GM19395 (cell line): ENCODE results near the gene RTN4IP1.
"Not testable (repeated sequence)": the region's sequence is repeated elsewhere in the genome, so short reads cannot be mapped to it uniquely, and the experiment has no call there.

Experiments used
- ATAC-seq: cut with Tn5 transposase; IDR thresholded peaks from one replicate; pipeline ENCODE4 v1.9.1; 2021; ENCODE audit warnings: mild to moderate bottlenecking, moderate library complexity; ENCODE audit not compliant: unreplicated experiment

Gene RTN4IP1

DNA sequence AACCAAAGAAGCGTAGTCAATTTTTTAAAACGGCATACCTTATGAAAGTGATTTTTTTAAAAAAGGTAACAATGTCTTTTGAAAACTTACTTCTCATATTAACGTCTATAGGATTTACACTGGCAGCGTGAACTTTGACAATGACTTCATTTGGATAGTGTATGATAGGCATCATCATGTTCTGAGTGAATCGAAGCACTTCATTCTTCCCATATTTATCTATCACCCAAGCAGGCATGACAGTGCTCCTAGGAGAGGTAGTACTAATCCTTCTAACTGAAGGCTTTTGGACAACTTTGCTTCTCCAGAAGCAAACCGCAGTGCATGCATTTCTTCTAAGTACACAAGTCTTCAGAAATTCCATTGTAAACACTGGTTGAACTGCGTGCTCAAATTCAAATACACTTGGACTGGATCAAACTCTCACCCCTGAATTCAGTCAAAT, 618 bp downstream of the RTN4IP1 start:
- ATAC-seq = peak; percentile 9

GRCh38 chr6:106627760-106628159, 1.5 kb downstream of the RTN4IP1 start:
- not testable (repeated sequence) for ATAC-seq

DNA sequence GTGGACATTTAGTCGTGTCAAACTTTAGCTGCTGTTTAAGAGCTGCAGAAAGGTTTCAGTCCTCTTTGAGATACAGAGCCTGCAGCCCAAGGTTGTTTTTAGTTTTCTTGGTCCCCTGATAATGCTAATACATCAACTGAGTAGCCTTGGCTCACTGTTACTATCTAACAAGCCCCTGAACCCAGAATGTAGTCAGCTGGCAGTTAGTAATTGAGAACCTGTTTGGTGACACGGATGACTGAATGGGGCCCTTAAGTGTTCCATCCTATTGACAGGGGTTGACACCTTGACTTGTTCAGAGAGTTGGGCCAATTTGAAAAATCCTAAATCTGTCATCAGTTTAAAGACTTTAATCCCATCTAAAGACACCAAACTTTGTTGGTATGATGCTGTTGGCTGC, 2.8 kb downstream of the RTN4IP1 start:
- peak; percentile 47 for ATAC-seq

GRCh38 chr6:106623039-106623438, 6.3 kb downstream of the RTN4IP1 start:
- no peak for ATAC-seq

GRCh38 chr6:106622412-106622811, 6.9 kb downstream of the RTN4IP1 start:
- no peak for ATAC-seq

DNA sequence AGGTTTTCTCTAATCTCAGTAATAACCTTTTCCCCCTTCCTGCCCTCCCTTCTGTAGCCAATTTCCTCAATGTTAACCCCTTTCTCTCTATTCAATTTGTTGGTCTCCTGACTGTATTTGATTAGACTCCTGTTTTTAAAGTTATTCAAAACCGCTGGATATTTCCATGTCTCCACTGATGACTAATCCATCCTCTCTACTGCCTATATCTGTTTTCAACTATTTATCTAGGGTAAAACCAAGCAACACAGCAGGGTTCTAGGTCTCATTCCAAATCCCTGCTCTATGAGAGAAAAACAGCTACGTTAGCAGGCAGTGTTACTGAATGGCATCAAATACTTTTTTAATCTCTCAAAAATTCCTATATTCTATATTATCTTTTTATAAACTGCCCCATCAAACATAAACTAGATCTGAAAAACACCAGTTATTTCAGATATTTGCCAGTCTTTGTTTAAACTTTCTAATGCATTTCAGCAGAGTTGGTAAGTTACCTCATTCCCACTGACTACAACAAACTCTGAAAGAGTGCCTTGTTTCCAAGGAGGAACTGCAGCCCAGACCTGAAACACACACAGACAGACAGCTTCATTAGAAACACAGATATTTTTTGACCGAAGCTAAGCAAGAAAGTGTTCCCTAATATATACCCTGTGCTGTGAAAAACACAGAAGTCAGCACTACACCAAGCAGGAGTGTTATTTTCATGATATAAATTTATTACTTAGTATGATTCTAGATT, 8.2 kb downstream of the RTN4IP1 start:
- no peak for ATAC-seq

GRCh38 chr6:106619223-106619622, 10.1 kb downstream of the RTN4IP1 start:
- no peak for ATAC-seq

GRCh38 chr6:106618324-106618723, 11.0 kb downstream of the RTN4IP1 start:
- ATAC-seq = no peak

DNA sequence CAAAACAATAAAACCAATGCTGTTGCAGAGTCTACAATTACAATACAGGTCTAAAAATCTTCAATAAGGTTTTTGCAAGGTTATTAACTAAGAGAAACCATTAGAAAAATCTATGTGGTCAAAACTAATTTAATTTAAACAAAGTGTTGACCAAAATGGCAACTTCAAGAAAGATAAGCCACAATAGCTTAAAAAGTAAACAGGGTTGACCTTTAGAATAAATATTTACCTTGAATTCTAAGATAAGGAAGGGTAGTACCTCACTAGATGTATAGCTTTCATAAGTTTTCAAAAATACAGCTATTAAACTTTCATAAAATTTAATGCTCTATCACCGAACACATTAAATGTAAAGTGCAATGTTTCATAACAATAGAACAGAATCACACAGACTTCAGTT, 11.4 kb downstream of the RTN4IP1 start:
- no peak for ATAC-seq

GRCh38 chr6:106617302-106617701, 12.0 kb downstream of the RTN4IP1 start:
- ATAC-seq = peak; percentile 70

DNA sequence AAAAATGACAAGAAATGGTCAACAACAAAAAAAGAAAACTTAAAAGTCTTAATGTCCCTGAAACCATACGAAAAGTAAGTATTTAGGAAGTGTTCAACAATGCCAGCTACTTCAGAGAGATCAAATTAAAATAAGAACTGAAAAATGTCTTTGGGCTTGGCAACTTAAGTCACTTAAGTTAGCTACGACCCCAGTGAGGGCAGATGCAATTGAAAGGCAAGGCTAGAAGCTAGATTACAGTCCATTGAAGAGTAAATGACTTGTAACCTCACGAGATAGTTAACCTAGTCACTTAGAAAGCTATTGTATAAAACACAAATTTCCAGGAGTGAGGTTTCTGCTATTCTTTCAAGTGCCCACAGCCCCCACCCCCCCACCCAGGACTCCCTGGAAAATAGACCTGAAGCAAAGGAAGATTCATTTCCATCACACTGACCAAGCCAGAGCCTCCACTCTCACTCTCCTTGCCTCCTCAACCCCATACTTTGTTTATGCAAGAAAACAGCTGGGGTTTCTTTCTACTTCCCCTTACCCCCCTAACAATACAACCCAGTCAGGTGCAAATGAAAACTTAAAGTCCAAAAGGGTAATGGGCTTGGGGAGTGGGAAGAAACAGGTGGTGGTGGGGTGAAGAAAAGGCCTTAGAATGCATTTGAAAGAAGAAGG, 14.6 kb downstream of the RTN4IP1 start:
- no peak for ATAC-seq

- ATAC-seq = no peak
These were observed 15.1 kb downstream of the RTN4IP1 start for GRCh38 chr6:106614166-106614565.

GRCh38 chr6:106613590-106613989, 15.7 kb downstream of the RTN4IP1 start:
- no peak for ATAC-seq

DNA sequence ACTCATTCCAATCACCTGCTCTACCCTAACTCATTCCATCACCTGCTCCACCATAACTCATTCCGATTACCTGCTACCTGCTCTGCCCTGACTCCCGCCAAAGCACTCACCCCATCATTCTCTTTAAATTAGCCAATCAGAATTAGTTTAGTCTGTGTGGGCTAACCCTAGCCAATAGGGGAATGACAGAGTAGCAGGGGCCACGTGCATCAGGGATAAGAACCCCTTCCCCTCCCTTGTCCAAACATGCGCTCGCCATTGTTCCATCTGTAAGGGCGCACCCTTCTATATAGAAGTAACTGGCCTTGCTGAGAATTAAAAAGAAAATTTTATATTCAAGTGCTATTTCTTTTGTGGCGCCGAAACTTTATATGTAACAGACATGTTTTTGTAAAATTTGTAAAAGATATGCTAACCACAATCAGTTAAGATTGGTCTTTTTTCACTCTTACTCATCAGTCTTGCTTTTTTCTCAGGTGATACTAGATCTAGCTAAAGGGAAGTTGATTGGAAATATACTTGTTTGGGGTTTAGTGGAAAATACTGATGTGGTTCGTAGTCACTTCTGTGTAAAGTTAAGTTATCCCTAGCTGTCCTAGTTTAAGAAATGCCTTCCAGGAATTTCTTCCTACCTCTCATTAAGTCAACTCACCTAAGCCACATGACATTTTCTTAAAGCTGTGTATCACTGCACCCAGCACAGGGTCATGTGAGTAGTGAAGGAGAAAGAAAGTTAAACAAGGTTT, 16.5 kb downstream of the RTN4IP1 start:
- ATAC-seq = peak; percentile 49

GRCh38 chr6:106611030-106611429, 18.3 kb downstream of the RTN4IP1 start:
- ATAC-seq = no peak

- no peak for ATAC-seq
These were observed 19.6 kb downstream of the RTN4IP1 start for GRCh38 chr6:106609699-106610098.

- ATAC-seq = peak; percentile 76
These were observed 21.1 kb downstream of the RTN4IP1 start for GRCh38 chr6:106608080-106608668.

DNA sequence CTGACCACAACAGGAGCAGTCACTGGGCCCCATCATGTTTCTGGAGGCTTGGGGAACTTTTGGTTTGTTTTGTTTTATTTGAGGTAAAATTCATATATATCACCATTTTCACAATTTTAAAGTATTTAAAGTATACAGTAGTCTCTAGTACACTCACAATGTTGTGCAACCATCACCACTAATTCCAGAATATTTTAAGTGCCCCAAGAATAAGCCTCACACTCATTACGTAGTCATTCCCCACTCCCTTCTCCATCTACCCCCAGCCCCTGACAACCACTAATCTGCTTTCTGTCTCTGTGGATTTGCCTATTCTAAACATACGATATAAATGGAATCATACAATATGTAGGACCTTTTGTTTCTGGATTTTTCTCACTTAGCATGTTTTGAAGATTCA, 29.0 kb downstream of the RTN4IP1 start:
- ATAC-seq = no peak

DNA sequence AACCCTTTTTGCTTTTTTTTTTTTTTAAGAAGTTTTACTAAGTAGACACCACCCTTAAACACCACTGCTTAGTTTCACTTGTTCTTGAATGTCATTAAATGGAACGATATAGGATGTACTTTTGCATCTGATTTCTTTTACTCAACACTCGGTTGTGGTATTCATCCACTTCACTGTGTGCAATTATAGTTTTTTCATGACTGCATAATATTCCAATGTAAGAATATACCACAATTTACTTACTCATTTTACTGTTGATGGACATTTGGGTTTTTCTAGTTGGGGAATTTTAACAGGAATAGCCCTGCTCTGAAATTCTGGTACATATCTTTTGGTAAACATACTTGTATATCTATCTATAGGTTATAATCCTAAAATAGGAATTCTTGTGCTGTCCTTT, 29.9 kb downstream of the RTN4IP1 start:
- ATAC-seq = no peak

GRCh38 chr6:106591111-106591825, 38.0 kb downstream of the RTN4IP1 start:
- no peak for ATAC-seq

DNA sequence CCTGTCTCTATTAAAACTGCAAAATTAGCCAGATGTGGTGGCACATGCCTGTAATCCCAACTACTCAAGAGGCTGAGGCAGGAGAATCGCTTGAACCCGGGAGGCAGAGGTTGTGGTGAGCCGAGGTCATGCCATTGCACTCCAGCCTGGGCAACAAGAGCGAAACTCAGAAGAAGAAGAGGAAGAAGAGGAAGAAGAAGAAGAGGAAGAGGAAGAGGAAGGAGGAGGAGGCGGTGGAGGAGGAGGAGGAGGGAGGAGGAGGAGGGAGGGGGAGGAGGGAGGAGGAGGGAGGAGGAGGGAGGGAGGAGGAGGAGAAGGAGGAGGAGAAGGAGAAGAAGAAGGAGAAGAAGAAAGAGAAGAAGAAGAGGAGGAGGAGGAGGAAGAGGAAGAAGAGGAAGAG, 40.4 kb downstream of the RTN4IP1 start:
- ATAC-seq = not testable (repeated sequence)
